ENCODE measurements around the gene EPHA1.

- TF ChIP-seq POLR2AphosphoS5 (IDR thresholded peaks at IDR 0.05; ENCODE audit: low read depth, low read length): no peak
- no peak for TF ChIP-seq CTCF (IDR thresholded peaks at IDR 0.05)
- TF ChIP-seq, protein P1, sequence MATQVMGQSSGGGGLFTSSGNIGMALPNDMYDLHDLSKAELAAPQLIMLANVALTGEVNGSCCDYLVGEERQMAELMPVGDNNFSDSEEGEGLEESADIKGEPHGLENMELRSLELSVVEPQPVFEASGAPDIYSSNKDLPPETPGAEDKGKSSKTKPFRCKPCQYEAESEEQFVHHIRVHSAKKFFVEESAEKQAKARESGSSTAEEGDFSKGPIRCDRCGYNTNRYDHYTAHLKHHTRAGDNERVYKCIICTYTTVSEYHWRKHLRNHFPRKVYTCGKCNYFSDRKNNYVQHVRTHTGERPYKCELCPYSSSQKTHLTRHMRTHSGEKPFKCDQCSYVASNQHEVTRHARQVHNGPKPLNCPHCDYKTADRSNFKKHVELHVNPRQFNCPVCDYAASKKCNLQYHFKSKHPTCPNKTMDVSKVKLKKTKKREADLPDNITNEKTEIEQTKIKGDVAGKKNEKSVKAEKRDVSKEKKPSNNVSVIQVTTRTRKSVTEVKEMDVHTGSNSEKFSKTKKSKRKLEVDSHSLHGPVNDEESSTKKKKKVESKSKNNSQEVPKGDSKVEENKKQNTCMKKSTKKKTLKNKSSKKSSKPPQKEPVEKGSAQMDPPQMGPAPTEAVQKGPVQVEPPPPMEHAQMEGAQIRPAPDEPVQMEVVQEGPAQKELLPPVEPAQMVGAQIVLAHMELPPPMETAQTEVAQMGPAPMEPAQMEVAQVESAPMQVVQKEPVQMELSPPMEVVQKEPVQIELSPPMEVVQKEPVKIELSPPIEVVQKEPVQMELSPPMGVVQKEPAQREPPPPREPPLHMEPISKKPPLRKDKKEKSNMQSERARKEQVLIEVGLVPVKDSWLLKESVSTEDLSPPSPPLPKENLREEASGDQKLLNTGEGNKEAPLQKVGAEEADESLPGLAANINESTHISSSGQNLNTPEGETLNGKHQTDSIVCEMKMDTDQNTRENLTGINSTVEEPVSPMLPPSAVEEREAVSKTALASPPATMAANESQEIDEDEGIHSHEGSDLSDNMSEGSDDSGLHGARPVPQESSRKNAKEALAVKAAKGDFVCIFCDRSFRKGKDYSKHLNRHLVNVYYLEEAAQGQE (IDR thresholded peaks at IDR 0.05; ENCODE audit: insufficient read depth in 1 of 2, low read depth in 2 of 2, low read length in 1 of 2): no peak
- TF ChIP-seq TCF7L2 (IDR thresholded peaks at IDR 0.05; ENCODE audit: low read depth, low read length): no peak
Measured at GRCh38 chr7:143372070-143372469, 36.6 kb downstream of the EPHA1 start.

Data from Panc1 (cell line).